Activated T-cell treated with anti-CD3 and anti-CD28 coated beads for 4 hours (primary cell): ENCODE results near the gene TTC4.

Experiments used
- DNase-seq: peaks from one replicate; pipeline ENCODE4 v3.0.0-alpha.2; 2020

TTC4 gene

DNA sequence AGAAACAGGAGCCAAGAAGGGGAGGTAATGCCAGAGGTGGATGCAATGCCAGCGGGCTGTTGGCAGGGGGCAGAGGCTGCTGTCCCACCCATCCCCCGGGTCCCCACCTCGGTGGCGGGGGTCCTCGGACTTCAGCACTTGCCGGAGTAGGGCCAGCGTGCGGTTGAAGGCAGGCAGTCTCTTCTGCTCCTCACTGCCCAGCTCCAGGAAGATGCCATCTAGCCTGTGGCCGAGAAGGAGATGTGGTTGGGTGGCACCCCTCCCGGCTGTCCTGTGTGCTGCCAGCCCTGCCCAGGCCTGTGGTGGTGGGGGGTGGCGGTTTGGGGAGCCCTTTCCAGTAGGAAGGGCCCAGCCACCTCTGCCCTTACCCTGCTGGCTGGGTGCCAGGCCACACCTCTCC is 71.9 kb downstream of the TTC4 start:
- DNase-seq, result no peak

DNA sequence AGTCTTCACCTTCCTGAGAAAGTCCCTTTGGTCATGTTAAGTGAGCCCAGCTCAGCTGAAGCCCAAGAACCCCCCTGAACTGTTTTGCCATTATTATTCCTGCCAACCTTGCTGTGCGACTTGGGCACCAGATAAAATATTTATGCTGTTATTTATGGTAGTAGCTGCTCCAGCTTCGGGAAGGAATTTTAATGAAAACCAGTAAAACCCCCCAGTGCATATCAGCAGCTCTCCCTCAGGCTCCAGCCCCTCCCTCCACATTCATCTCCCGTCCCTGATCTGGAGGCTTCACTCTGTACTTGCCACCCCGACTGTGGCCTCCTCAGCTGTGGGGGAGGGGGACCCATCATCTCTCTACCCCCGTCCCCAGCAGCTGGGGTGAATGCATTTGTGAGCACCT is 72.8 kb downstream of the TTC4 start:
- no peak for DNase-seq

DNA sequence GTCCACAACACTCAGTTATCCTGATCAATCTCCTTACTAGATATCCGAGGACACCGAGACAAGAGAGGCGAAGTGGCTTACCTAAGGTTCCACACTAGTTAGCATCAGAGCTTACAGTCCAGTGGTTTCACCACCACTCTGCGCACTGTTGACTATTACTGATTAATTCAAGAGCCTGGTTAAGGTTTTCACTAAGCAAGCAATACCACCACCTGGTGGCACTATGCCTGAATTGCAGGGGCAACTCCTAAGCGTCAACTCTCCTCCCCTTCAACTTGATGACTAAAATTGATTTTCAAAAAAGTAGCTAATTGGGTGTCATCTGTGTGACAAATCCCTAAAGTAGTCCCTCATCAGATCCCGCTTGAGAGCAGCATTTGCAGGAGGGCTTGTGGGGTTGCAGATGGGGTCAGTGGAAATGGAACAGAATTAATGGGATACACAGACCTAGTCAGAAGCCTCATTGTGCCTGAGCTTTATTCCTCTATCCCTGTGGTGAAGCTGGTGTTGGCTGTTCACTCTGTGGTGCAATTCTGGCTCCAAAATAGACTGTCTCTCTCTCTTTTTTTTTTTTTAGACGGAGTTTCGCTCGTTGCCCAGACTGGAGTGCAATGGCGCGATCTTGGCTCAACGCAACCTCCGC is 76.3 kb downstream of the TTC4 start:
- DNase-seq, result no peak
